MM.1S (cell line): Measurements from ENCODE around the gene SKIC2.

Experiments used
- EZH2phosphoT487 ChIP-seq: fragments of 300-600 bp; sonication (generic); IDR thresholded peaks from 2 replicates; pipeline ENCODE4 v1.6.1; 2018; ENCODE audit warnings: antibody characterized with exemption, low read length
- TF ChIP-seq, protein P1 (sequence below): fragments of 300-600 bp; sonication (generic); IDR thresholded peaks from 2 replicates; pipeline ENCODE4 v1.5.1; 2016; ENCODE audit warnings: antibody characterized with exemption, low read length, mixed read lengths

DNA sequence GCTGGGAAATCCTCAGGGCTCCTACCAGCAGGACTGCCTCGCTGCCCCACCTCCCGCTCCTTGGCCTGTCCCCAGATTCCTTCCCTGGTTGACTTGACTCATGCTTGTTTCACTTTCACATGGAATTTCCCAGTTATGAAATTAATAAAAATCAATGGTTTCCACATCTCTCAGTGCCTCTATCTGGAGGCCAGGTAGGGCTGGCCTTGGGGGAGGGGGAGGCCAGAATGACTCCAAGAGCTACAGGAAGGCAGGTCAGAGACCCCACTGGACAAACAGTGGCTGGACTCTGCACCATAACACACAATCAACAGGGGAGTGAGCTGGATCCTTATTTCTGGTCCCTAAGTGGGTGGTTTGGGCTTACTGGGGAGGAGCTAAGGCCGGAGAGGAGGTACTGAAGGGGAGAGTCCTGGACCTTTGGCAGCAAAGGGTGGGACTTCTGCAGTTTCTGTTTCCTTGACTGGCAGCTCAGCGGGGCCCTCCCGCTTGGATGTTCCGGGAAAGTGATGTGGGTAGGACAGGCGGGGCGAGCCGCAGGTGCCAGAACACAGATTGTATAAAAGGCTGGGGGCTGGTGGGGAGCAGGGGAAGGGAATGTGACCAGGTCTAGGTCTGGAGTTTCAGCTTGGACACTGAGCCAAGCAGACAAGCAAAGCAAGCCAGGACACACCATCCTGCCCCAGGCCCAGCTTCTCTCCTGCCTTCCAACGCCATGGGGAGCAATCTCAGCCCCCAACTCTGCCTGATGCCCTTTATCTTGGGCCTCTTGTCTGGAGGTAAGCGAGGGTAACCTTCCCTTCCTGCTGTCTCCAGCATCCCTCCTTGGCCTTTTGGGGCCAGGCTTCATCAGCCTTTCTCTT, 13.2 kb upstream of the SKIC2 start, which contains the start of gene CFB:
- TF ChIP-seq, protein P1, sequence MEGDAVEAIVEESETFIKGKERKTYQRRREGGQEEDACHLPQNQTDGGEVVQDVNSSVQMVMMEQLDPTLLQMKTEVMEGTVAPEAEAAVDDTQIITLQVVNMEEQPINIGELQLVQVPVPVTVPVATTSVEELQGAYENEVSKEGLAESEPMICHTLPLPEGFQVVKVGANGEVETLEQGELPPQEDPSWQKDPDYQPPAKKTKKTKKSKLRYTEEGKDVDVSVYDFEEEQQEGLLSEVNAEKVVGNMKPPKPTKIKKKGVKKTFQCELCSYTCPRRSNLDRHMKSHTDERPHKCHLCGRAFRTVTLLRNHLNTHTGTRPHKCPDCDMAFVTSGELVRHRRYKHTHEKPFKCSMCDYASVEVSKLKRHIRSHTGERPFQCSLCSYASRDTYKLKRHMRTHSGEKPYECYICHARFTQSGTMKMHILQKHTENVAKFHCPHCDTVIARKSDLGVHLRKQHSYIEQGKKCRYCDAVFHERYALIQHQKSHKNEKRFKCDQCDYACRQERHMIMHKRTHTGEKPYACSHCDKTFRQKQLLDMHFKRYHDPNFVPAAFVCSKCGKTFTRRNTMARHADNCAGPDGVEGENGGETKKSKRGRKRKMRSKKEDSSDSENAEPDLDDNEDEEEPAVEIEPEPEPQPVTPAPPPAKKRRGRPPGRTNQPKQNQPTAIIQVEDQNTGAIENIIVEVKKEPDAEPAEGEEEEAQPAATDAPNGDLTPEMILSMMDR = no peak
- no peak for TF ChIP-seq EZH2phosphoT487
